Trophoblast cell (in vitro differentiated cells and primary cell): Measurements from ENCODE around the gene NEK3. TPM values are rescaled to one million over a fixed set of nuclear protein-coding genes. Genes with fewer than 3 reads are reported as not detected.
"Not testable (repeated sequence)": the region's sequence is repeated elsewhere in the genome, so short reads cannot be mapped to it uniquely, and the experiment has no call there.

Experiments
- DNase-seq, 2 donors: peaks; one replicate each; pipeline ENCODE4 v3.0.0-alpha.2; 2016
- H2AFZ ChIP-seq: 2 replicates; pipeline ENCODE4 v1.6.1; 2013; ENCODE audit warnings: low read length, moderate library complexity, mild to moderate bottlenecking; ENCODE audit not compliant: insufficient read depth, poor library complexity
- H2AK5ac ChIP-seq: 2 replicates; pipeline ENCODE4 v1.6.1; 2013; ENCODE audit warnings: mild to moderate bottlenecking, low read length
- H2BK120ac ChIP-seq: 2 replicates; pipeline ENCODE4 v1.6.1; 2013; ENCODE audit warnings: low read length, mild to moderate bottlenecking, moderate library complexity; ENCODE audit not compliant: insufficient read depth, poor library complexity
- H2BK12ac ChIP-seq: 2 replicates; pipeline ENCODE4 v1.6.1; 2013; ENCODE audit warnings: mild to moderate bottlenecking, low read length, moderate library complexity
- H2BK5ac ChIP-seq: 2 replicates; pipeline ENCODE4 v1.6.1; 2013; ENCODE audit warnings: low read length, low read depth, moderate library complexity, mild to moderate bottlenecking; ENCODE audit not compliant: poor library complexity
- H3K14ac ChIP-seq: 2 replicates; pipeline ENCODE4 v1.6.1; 2013; ENCODE audit warnings: mild to moderate bottlenecking, low read length
- H3K18ac ChIP-seq: 2 replicates; pipeline ENCODE4 v1.6.1; 2013; ENCODE audit warnings: mild to moderate bottlenecking, low read length
- H3K23ac ChIP-seq: 2 replicates; pipeline ENCODE4 v1.6.1; 2013; ENCODE audit warnings: low read length
- H3K27ac ChIP-seq: 2 replicates; pipeline ENCODE4 v1.5.1; 2013; ENCODE audit warnings: low read depth, mild to moderate bottlenecking, inconsistent platforms, low read length, moderate library complexity
- H3K27me3 ChIP-seq: 2 replicates; pipeline ENCODE4 v1.6.1; 2013; ENCODE audit warnings: inconsistent platforms, mild to moderate bottlenecking, low read length, moderate library complexity; ENCODE audit not compliant: insufficient read depth
- H3K36me3 ChIP-seq, 2 experiments: 1 replicate in 1 of 2; 2 replicates in 1 of 2; pipeline ENCODE4 v1.6.1; 2013; ENCODE audit warnings: low read length in 2 of 2, mild to moderate bottlenecking in 2 of 2, moderate library complexity in 1 of 2; ENCODE audit not compliant: insufficient read depth in 2 of 2, control insufficient read depth in 1 of 2
- H3K4ac ChIP-seq: 2 replicates; pipeline ENCODE4 v1.6.1; 2013; ENCODE audit warnings: low read depth, mild to moderate bottlenecking, low read length, moderate library complexity
- H3K4me1 ChIP-seq, 2 experiments: 1 replicate in 1 of 2; 2 replicates in 1 of 2; pipeline ENCODE4 v1.6.1; 2013; ENCODE audit warnings: low read length in 2 of 2, mild to moderate bottlenecking in 2 of 2, moderate library complexity in 1 of 2; ENCODE audit not compliant: insufficient read depth in 2 of 2, control insufficient read depth in 1 of 2
- H3K4me2 ChIP-seq: 2 replicates; pipeline ENCODE4 v1.6.1; 2013; ENCODE audit warnings: inconsistent platforms, mild to moderate bottlenecking, low read length, moderate library complexity
- H3K4me3 ChIP-seq: 2 replicates; pipeline ENCODE4 v1.5.1; 2013; ENCODE audit warnings: mild to moderate bottlenecking, low read depth, low read length, inconsistent platforms
- H3K79me1 ChIP-seq: one replicate; pipeline ENCODE4 v1.6.1; 2013; ENCODE audit warnings: low read length
- H3K79me2 ChIP-seq: 2 replicates; pipeline ENCODE4 v1.6.1; 2013; ENCODE audit warnings: low read length, mild to moderate bottlenecking; ENCODE audit not compliant: control insufficient read depth, insufficient read depth, poor library complexity
- H3K9ac ChIP-seq: 2 replicates; pipeline ENCODE4 v1.6.1; 2013; ENCODE audit warnings: mild to moderate bottlenecking, low read length
- H3K9me3 ChIP-seq: 2 replicates; pipeline ENCODE4 v1.6.1; 2013; ENCODE audit warnings: low read depth, mild to moderate bottlenecking, control low read depth, inconsistent platforms, low read length; ENCODE audit not compliant: insufficient read depth
- H4K12ac ChIP-seq: 2 replicates; pipeline ENCODE4 v1.6.1; 2013; ENCODE audit warnings: low read depth, mild to moderate bottlenecking, low read length, moderate library complexity
- H4K8ac ChIP-seq: 2 replicates; pipeline ENCODE4 v1.6.1; 2013; ENCODE audit warnings: low read depth, mild to moderate bottlenecking, low read length, moderate library complexity
- H4K91ac ChIP-seq: one replicate; pipeline ENCODE4 v1.6.1; 2013; ENCODE audit warnings: low read depth, mild to moderate bottlenecking, low read length, moderate library complexity
- WGBS: extraction: QIAGEN DNeasy Blood & Tissue Kit; methylation state at CpG from one replicate; pipeline ENCODE4 v1.1.7; 2013; ENCODE audit warnings: missing lambda C conversion rate; ENCODE audit not compliant: insufficient read length, insufficient coverage; ENCODE audit errors: extremely low coverage; 5-methylcytosine and 5-hydroxymethylcytosine counted together
- polyA plus RNA-seq: library from polyadenylated mRNA; stranded (reverse); fragments of 200-250 nt; gene quantifications from 2 replicates; pipeline ENCODE4 v1.2.3, GENCODE V29; 2013

The NEK3 gene
- polyA plus RNA-seq, result 15.5 and 17.9 TPM in 2 replicates

DNA sequence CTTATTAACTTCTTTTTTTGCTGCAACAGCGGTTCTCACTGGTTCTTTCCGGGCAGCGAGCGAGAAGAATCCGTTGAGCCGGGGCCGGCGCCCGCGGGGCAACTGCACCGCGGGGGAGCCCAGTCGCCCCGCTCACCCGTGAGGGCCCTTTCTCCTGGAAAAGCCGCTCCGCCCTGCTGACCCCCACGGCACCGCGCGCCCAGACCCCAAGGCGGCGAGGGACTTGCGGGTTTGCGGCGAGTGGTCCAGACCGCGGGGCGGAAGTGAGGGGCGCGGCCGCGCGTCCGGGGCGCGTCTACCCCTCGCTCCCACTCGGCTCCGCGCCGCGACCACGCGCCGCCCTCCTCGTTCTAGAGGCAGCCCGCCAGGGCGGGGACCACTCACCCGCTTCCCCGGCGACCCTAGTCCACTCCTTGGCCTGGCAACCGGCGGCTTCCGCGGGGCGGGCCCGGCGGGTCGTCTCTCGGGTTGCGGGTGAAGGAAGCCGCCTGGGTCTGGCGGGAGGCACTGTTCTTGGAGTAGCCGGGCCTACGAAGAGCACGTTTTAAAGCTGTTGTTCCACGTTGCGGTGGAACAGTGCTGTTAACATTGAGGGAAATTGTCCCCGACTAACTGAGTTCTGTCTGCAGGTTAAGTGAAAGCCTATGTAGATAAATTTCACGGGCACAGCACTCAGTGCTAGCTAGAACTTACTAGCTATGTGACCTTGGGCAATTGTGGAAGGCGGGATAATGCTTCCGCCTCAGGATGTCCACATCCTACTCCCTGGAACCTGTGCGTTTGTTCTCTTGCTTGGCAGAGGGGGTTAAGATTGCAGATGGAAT, at the start of gene NEK3:
NEK3 (minus strand) TSS at position 439 of the 824 bp plus-strand sequence. CDS start 3,406 bp downstream, outside the sequence.
- WGBS, result no CpG with 5 or more reads among the region's 74 CpGs
- Histone ChIP-seq H4K8ac (peak within 1 kb of the TSS; percentile 85), H2AFZ (peak within 1 kb of the TSS; percentile 90), H4K91ac (peak within 1 kb of the TSS; percentile 79), H2AK5ac (no peak within 1 kb of the TSS), H3K9me3 (no peaks in the 10 kb centered on the region), H4K12ac (peak within 1 kb of the TSS; percentile 65), H3K27me3 (no peaks in the 10 kb centered on the region), H3K9ac (peak within 1 kb of the TSS; percentile 85), H3K79me1 (peaks cover 4% of the 10 kb centered on the region), H3K14ac (peak within 1 kb of the TSS; percentile 65), H2BK5ac (no peak within 1 kb of the TSS), H3K18ac (peak within 1 kb of the TSS; percentile 78), H3K36me3 (no peaks in the 10 kb centered on the region), H3K4me1 (no peaks in the 10 kb centered on the region), H2BK120ac (peak within 1 kb of the TSS; percentile 65), H2BK12ac (no peak within 1 kb of the TSS), H3K79me2 (peaks cover 4% of the 10 kb centered on the region), H3K4me3 (peak within 1 kb of the TSS; percentile 92), H3K23ac (no peak within 1 kb of the TSS), H3K27ac (no peak within 1 kb of the TSS), H3K4ac (peak within 1 kb of the TSS; percentile 29), H3K4me2 (peak within 1 kb of the TSS; percentile 97)
- peak; percentile 33 to 59 for DNase-seq

GRCh38 chr13:52208384-52208783, 49.0 kb upstream of the NEK3 start:
- H3K4me2 ChIP-seq, H4K12ac ChIP-seq, H3K79me1 ChIP-seq, H3K9ac ChIP-seq, H3K23ac ChIP-seq, H3K14ac ChIP-seq, DNase-seq, H3K79me2 ChIP-seq, H3K27me3 ChIP-seq, H2AK5ac ChIP-seq, H3K36me3 ChIP-seq, H3K27ac ChIP-seq, H2AFZ ChIP-seq, H2BK5ac ChIP-seq, H4K91ac ChIP-seq, H3K4me3 ChIP-seq, H4K8ac ChIP-seq, H3K4ac ChIP-seq, H2BK120ac ChIP-seq, H3K18ac ChIP-seq, H2BK12ac ChIP-seq, H3K9me3 ChIP-seq: not testable (repeated sequence)
- H3K4me1 ChIP-seq, result peaks cover 10 to 13% of the 10 kb centered on the region in 2 experiments
- WGBS, result no CpG with 5 or more reads among the region's 6 CpGs

DNA sequence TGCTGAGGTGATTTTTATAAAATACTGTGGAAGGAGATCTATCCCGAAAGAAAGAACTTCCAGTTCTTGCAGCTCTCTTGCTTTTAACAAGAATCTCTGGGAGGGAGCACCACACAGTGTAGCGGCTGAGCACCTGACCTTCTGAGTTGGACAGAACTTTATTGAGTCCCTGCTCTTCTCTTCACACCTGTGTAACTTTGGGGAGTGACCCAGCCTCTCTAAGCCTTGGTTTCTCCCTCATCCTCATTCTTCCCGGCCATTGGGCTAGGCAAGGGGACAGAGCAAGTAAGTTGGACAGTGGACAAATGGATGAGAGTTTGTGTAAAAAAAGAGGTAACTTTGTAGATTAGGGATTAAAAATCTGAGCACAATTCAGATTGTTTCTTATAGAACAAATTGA, 48.5 kb upstream of the NEK3 start:
- not testable (repeated sequence) for H3K4me3 ChIP-seq, H3K9me3 ChIP-seq, H3K14ac ChIP-seq, H3K79me1 ChIP-seq, H3K4ac ChIP-seq, H3K27me3 ChIP-seq, H4K12ac ChIP-seq, H2AFZ ChIP-seq, H3K4me2 ChIP-seq, H3K79me2 ChIP-seq, H4K91ac ChIP-seq, DNase-seq, H3K23ac ChIP-seq, H2BK5ac ChIP-seq, H3K27ac ChIP-seq, H2AK5ac ChIP-seq, H3K18ac ChIP-seq, H3K9ac ChIP-seq, H3K36me3 ChIP-seq, H4K8ac ChIP-seq
- no CpG with 5 or more reads among the region's 3 CpGs for WGBS
- Histone ChIP-seq H2BK120ac (peak overlapping the region; percentile 58), H3K4me1 (peaks cover 10 to 14% of the 10 kb centered on the region in 2 experiments), H2BK12ac (peak overlapping the region; percentile 62)

GRCh38 chr13:52207337-52207736, 47.9 kb upstream of the NEK3 start:
- H2AFZ ChIP-seq, H3K9ac ChIP-seq, H3K4me3 ChIP-seq, H3K23ac ChIP-seq, H3K9me3 ChIP-seq, H4K91ac ChIP-seq, H3K79me2 ChIP-seq, H3K79me1 ChIP-seq, H2AK5ac ChIP-seq, H3K18ac ChIP-seq, H2BK5ac ChIP-seq, H4K12ac ChIP-seq, H3K27me3 ChIP-seq, H3K36me3 ChIP-seq, H4K8ac ChIP-seq, H3K27ac ChIP-seq, H3K14ac ChIP-seq, H3K4ac ChIP-seq, H3K4me2 ChIP-seq, H2BK120ac ChIP-seq, H2BK12ac ChIP-seq: not testable (repeated sequence)
- H3K4me1 ChIP-seq, result peaks cover 10 to 14% of the 10 kb centered on the region in 2 experiments
- DNase-seq, result peak in 1 of 2 donors; percentile 10
- no CpG with 5 or more reads among the region's 2 CpGs for WGBS
